ENCODE data around the gene RTBDN.
A peak's percentile ranks its signal among the peaks of the same experiment; 100 is the strongest.

Gene RTBDN

DNA sequence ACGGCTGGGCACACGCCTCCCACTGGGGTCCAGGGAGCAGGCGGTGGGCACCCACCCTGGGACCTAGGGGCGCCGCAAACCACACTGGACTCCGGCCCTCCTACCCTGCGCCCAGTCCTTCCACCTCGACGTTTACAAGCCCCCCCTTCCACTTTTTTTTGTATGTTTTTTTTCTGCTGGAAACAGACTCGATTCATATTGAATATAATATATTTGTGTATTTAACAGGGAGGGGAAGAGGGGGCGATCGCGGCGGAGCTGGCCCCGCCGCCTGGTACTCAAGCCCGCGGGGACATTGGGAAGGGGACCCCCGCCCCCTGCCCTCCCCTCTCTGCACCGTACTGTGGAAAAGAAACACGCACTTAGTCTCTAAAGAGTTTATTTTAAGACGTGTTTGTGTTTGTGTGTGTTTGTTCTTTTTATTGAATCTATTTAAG, 41.5 kb downstream of the RTBDN start:
- Histone ChIP-seq H3K27ac (peak overlapping the region; percentile 95 to 100 (median 99)), H4K20me1 (peaks cover 18 to 34% (median 20%) of the 10 kb centered on the region in 11 experiments), H3K4me3 (peak overlapping the region; percentile 90 to 98 (median 96)), H3K9ac (peak overlapping the region; percentile 92 to 99 (median 98)), H3K4me1 (peaks cover 39 to 54% (median 51%) of the 10 kb centered on the region in 10 experiments), H3K27me3 (no peaks in the 10 kb centered on the region), H3K36me3 (peaks cover 0 to 12% (median 10%) of the 10 kb centered on the region in 11 experiments; a peak in 14 of 22 replicates), H3K9me3 (replicated peaks in 1 of 11) (no peaks in the 10 kb centered on the region), H3K4me2 (peak overlapping the region; percentile 43 to 99 (median 97))
- TF ChIP-seq Cebpa-rat (IDR thresholded peaks at IDR 0.05), result no peak

DNA sequence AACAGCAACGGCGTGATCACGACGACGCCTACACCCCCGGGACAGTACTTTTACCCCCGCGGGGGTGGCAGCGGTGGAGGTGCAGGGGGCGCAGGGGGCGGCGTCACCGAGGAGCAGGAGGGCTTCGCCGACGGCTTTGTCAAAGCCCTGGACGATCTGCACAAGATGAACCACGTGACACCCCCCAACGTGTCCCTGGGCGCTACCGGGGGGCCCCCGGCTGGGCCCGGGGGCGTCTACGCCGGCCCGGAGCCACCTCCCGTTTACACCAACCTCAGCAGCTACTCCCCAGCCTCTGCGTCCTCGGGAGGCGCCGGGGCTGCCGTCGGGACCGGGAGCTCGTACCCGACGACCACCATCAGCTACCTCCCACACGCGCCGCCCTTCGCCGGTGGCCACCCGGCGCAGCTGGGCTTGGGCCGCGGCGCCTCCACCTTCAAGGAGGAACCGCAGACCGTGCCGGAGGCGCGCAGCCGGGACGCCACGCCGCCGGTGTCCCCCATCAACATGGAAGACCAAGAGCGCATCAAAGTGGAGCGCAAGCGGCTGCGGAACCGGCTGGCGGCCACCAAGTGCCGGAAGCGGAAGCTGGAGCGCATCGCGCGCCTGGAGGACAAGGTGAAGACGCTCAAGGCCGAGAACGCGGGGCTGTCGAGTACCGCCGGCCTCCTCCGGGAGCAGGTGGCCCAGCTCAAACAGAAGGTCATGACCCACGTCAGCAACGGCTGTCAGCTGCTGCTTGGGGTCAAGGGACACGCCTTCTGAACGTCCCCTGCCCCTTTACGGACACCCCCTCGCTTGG, 42.1 kb downstream of the RTBDN start:
- Histone ChIP-seq H3K27ac (peak overlapping the region; percentile 95 to 100 (median 99)), H4K20me1 (peaks cover 18 to 34% (median 20%) of the 10 kb centered on the region in 11 experiments), H3K27me3 (no peaks in the 10 kb centered on the region), H3K4me2 (peak overlapping the region; percentile 43 to 99 (median 97)), H3K4me1 (peaks cover 45 to 61% (median 57%) of the 10 kb centered on the region in 10 experiments), H3K36me3 (peaks cover 0 to 12% (median 6%) of the 10 kb centered on the region in 11 experiments; a peak in 12 of 22 replicates), H3K4me3 (peak overlapping the region; percentile 90 to 98 (median 96)), H3K9ac (peak overlapping the region; percentile 92 to 99 (median 98)), H3K9me3 (replicated peaks in 1 of 11) (no peaks in the 10 kb centered on the region)
- TF ChIP-seq Cebpa-rat (IDR thresholded peaks at IDR 0.05), result no peak

DNA sequence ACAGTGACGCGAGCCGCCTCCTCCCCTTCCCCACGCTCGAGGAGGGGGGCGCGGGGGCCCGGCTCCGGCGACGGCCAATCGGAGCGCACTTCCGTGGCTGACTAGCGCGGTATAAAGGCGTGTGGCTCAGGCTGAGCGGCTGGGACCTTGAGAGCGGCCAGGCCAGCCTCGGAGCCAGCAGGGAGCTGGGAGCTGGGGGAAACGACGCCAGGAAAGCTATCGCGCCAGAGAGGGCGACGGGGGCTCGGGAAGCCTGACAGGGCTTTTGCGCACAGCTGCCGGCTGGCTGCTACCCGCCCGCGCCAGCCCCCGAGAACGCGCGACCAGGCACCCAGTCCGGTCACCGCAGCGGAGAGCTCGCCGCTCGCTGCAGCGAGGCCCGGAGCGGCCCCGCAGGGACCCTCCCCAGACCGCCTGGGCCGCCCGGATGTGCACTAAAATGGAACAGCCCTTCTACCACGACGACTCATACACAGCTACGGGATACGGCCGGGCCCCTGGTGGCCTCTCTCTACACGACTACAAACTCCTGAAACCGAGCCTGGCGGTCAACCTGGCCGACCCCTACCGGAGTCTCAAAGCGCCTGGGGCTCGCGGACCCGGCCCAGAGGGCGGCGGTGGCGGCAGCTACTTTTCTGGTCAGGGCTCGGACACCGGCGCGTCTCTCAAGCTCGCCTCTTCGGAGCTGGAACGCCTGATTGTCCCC, 42.9 kb downstream of the RTBDN start, which contains the start of gene JUNB:
Gene JUNB, plus strand, starts transcription at position 142 of the 706 bp plus-strand sequence. Its CDS starts 286 bp downstream, at position 428.
- peak within 1 kb of the TSS; percentile 90 to 98 (median 96) for H3K4me3 ChIP-seq
- no peaks in the 10 kb centered on the region for H3K9me3 ChIP-seq (replicated peaks in 1 of 11)
- peaks cover 0 to 12% (median 0%) of the 10 kb centered on the region in 11 experiments; a peak in 8 of 22 replicates for H3K36me3 ChIP-seq
- H3K27ac ChIP-seq, result peak within 1 kb of the TSS; percentile 98 to 100 (median 99)
- no peak for TF ChIP-seq Cebpa-rat (IDR thresholded peaks at IDR 0.05)
- H4K20me1 ChIP-seq, result peaks cover 18 to 29% (median 20%) of the 10 kb centered on the region in 11 experiments
- no peaks in the 10 kb centered on the region for H3K27me3 ChIP-seq
- H3K4me2 ChIP-seq, result peak within 1 kb of the TSS; percentile 90 to 99 (median 98)
- peaks cover 52 to 67% (median 64%) of the 10 kb centered on the region in 10 experiments for H3K4me1 ChIP-seq
- H3K9ac ChIP-seq, result peak within 1 kb of the TSS; percentile 92 to 99 (median 98)

DNA sequence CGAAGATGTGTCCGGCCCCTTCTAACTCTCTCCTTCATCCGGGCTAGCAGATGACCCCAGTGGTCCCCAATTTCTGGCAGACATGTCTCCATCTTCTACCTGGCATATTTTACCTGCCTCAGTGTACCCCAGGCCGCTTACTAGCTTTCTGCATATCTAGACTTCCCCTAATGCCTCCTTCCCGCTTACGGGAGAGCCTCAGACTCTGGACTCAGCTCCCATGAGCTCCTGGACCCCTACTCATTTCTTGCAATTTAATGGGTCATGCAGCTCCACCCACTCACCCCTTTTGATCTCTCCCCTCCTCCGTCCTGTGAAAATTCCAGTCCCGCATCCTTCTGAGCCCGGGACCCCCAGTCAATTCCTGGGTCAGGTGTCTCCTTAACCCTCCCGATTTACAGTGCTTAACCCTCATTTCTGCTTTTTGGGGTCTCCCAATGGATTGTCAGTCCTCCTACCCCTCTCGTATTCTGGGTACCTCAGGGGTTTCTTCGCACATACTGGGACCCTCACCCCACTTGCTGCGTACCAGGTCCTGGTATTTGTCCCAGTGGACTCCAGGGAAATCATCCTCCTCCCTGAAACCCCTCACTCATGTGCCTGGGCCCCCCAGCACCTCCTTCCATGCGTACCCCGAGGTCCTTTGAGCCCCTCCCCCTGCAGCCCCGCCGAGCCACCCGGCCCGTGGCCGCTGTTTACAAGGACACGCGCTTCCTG, 43.6 kb downstream of the RTBDN start:
- H3K27ac ChIP-seq, result peak overlapping the region; percentile 98 to 100 (median 99)

DNA sequence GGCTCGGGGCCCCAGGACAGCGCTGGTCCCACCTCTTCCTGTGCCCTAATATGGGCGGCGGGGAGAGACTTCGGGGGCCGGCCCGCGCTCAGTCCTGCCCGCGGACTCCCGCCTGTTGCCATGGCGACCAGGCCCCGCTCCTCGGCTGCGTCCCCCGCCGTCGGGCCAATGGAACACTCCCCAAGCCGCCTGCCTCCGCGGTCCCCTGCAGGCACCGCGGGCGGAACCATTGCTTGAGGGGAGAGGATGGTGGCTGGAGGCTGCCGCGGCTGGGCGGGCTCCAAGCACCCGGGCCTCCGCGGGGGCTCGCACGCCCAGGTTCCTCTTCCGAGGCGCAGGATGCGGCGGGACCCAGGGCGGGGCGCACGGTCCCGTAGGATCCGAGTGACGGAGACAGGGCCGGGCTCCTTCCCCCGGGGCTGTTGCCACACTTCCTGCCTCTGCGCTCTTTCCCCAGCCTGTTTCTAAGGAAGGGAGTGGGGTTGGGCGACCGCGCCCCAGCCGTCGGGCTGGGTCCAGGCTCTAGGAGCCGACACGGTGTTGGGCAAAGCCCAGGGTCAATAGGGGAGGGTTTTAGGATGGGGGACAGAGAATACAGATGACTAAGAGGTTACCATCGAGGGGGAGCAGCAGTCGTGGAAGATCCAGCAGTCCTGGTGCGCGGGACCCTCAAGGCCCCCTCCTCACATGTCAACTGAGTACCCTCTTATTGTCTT, 44.3 kb downstream of the RTBDN start:
- peak; percentile 83 to 96 (median 92); a peak in 20 of 22 replicates for TF ChIP-seq Cebpa-rat (IDR thresholded peaks at IDR 0.05)
- H3K27ac ChIP-seq, result peak overlapping the region; percentile 98 to 100 (median 99)
- H3K9ac ChIP-seq, result peak overlapping the region; percentile 92 to 99 (median 98)
- H3K27me3 ChIP-seq, result no peaks in the 10 kb centered on the region
- H3K9me3 ChIP-seq (replicated peaks in 1 of 11), result no peaks in the 10 kb centered on the region
- H4K20me1 ChIP-seq, result peaks cover 18 to 21% (median 20%) of the 10 kb centered on the region in 11 experiments
- peaks cover 51 to 68% (median 67%) of the 10 kb centered on the region in 10 experiments for H3K4me1 ChIP-seq
- H3K4me3 ChIP-seq, result peak overlapping the region; percentile 90 to 98 (median 96)
- peaks cover 0 to 12% (median 0%) of the 10 kb centered on the region in 11 experiments; a peak in 8 of 22 replicates for H3K36me3 ChIP-seq
- H3K4me2 ChIP-seq, result peak overlapping the region; percentile 90 to 100 (median 99)

More for the DNA sequence above, 43.6 kb downstream of the RTBDN start:
- peak overlapping the region; percentile 90 to 98 (median 96) for H3K4me3 ChIP-seq
- no peak for TF ChIP-seq Cebpa-rat (IDR thresholded peaks at IDR 0.05)
- peak overlapping the region; percentile 90 to 99 (median 98) for H3K4me2 ChIP-seq
- H3K9ac ChIP-seq, result peak overlapping the region; percentile 92 to 99 (median 98)
- no peaks in the 10 kb centered on the region for H3K27me3 ChIP-seq
- no peaks in the 10 kb centered on the region for H3K9me3 ChIP-seq (replicated peaks in 1 of 11)
- peaks cover 0 to 12% (median 0%) of the 10 kb centered on the region in 11 experiments; a peak in 8 of 22 replicates for H3K36me3 ChIP-seq
- H4K20me1 ChIP-seq, result peaks cover 18 to 22% (median 20%) of the 10 kb centered on the region in 11 experiments
- peaks cover 51 to 67% (median 64%) of the 10 kb centered on the region in 10 experiments for H3K4me1 ChIP-seq

DNA sequence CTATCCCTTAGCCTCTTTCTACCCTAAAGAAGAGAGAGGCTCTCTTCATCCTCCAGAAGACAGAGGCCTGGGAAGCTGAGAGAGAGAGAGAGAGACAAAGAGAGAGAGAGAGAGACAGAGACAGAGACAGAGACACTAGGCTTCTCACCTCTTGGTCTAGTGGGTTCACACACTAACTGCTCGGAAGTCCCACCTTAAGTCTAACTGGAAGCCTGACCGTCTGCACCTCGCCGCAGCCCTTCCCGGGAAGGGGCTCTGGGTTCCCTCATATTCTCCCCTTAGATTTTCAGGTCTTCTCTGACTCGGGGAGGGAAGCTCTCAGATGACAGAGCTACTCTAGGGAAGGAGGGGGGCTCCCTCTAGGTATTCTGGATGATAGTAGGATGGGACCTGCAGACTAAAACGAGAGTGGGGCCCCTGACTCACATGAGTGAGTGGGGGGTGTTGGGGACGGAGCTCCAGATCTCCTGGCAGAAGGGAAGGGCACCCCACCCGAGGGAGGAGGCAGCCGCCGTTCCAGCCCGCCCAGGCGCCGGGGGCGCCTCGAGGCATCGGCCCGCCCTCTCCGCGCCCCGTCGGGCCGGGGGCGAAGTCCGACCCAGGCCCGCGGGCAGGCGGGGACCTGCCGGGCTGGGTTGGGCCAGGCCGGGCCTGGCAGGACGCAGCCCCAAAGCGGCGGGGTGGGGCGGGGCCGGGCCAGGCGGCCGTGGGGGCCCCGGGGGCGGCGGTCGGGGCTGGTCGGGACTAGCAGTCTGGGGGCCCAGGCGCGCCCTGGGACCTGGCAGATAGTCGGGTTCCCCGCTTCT, 45.1 kb downstream of the RTBDN start:
- H3K27ac ChIP-seq, result peak overlapping the region; percentile 98 to 100 (median 99)
- H3K4me1 ChIP-seq, result peaks cover 51 to 69% (median 67%) of the 10 kb centered on the region in 10 experiments
- no peak for TF ChIP-seq Cebpa-rat (IDR thresholded peaks at IDR 0.05)
- H3K27me3 ChIP-seq, result no peaks in the 10 kb centered on the region
- peaks cover 18 to 21% (median 20%) of the 10 kb centered on the region in 11 experiments for H4K20me1 ChIP-seq
- peak overlapping the region; percentile 90 to 98 (median 96) for H3K4me3 ChIP-seq
- peak overlapping the region; percentile 90 to 100 (median 99) for H3K4me2 ChIP-seq
- peaks cover 0 to 12% (median 0%) of the 10 kb centered on the region in 11 experiments; a peak in 8 of 22 replicates for H3K36me3 ChIP-seq
- H3K9ac ChIP-seq, result peak overlapping the region; percentile 92 to 99 (median 98)
- H3K9me3 ChIP-seq (replicated peaks in 1 of 11), result no peaks in the 10 kb centered on the region

DNA sequence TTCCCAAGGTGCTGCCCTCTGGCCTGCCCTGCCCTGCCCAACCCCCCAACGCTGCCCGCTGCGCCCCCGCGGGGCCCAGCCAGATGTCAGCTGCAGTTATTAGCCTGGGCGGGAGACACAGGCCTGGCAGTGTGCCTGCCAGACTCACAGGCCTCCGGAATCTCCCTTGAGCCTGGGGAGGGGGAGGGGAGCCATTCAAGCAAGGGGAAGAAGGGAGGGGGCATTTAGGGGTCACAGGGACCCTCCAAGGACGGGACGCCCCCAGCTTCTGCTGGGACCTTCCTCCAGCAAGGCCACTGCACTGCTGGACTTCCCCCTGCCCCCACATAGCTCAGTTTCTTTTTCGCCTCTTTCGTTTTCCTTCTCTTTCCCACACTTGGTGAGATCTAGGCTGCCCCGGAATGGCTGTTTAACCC, 45.7 kb downstream of the RTBDN start:
- Histone ChIP-seq H3K27me3 (no peaks in the 10 kb centered on the region), H3K27ac (peak overlapping the region; percentile 98 to 100 (median 99)), H3K4me1 (peaks cover 54 to 69% (median 67%) of the 10 kb centered on the region in 10 experiments), H3K36me3 (peaks cover 0 to 12% (median 0%) of the 10 kb centered on the region in 11 experiments; a peak in 8 of 22 replicates), H3K9me3 (replicated peaks in 1 of 11) (no peaks in the 10 kb centered on the region), H4K20me1 (peaks cover 18 to 21% (median 20%) of the 10 kb centered on the region in 11 experiments), H3K9ac (peak overlapping the region; percentile 92 to 99 (median 98)), H3K4me3 (peak overlapping the region; percentile 90 to 98 (median 96)), H3K4me2 (peak overlapping the region; percentile 90 to 100 (median 99))
- TF ChIP-seq Cebpa-rat (IDR thresholded peaks at IDR 0.05), result no peak
